Activated CD4-positive, CD25-positive, alpha-beta regulatory T cell treated with anti-CD3 and anti-CD28 coated beads, Interleukin-2, amount 50 U/mL, for 72 hours (primary cell): ENCODE data around the gene FGFR3.
A peak's percentile ranks its signal among the peaks of the same experiment; 100 is the strongest.

ENCODE experiments used
- DNase-seq: peaks from one replicate; pipeline ENCODE4 v3.0.0; 2021

FGFR3 gene

GRCh38 chr4:1804638-1805492 is 11.8 kb downstream of the FGFR3 start:
- DNase-seq: no peak

- no peak for DNase-seq
Observed at GRCh38 chr4:1805493-1806222, 12.6 kb downstream of the FGFR3 start.

- no peak for DNase-seq
Observed at GRCh38 chr4:1806223-1806564, 13.1 kb downstream of the FGFR3 start.

- DNase-seq: no peak
Observed at GRCh38 chr4:1806596-1807331, 13.7 kb downstream of the FGFR3 start.

- no peak for DNase-seq
Observed at GRCh38 chr4:1807332-1807777, 14.3 kb downstream of the FGFR3 start.

- DNase-seq: no peak
Observed at GRCh38 chr4:1808396-1808795, 15.3 kb downstream of the FGFR3 start.

GRCh38 chr4:1808851-1809753 is 16.0 kb downstream of the FGFR3 start:
- no peak for DNase-seq

GRCh38 chr4:1809754-1810502 is 16.8 kb downstream of the FGFR3 start:
- peak; percentile 81 for DNase-seq

GRCh38 chr4:1810765-1811164 is 17.7 kb downstream of the FGFR3 start:
- DNase-seq: no peak

GRCh38 chr4:1812720-1813119 is 19.6 kb downstream of the FGFR3 start:
- DNase-seq: no peak

- DNase-seq: no peak
Observed at GRCh38 chr4:1813231-1813630, 20.1 kb downstream of the FGFR3 start.

- DNase-seq: no peak
Observed at GRCh38 chr4:1813915-1814314, 20.8 kb downstream of the FGFR3 start.

GRCh38 chr4:1814453-1814852 is 21.4 kb downstream of the FGFR3 start:
- no peak for DNase-seq

GRCh38 chr4:1815096-1815996 is 22.3 kb downstream of the FGFR3 start:
- no peak for DNase-seq

GRCh38 chr4:1815997-1816860 is 23.1 kb downstream of the FGFR3 start:
- DNase-seq: no peak

GRCh38 chr4:1819284-1819683 is 26.2 kb downstream of the FGFR3 start:
- DNase-seq: no peak

- no peak for DNase-seq
Observed at GRCh38 chr4:1819816-1820215, 26.7 kb downstream of the FGFR3 start.

GRCh38 chr4:1821679-1822567 is 28.8 kb downstream of the FGFR3 start:
- DNase-seq: no peak
